HT1080 (cell line): Measurements from ENCODE around the gene RPAIN. TPM values are rescaled to one million over a fixed set of nuclear protein-coding genes. Genes with fewer than 3 reads are reported as not detected.

Experiments
- total RNA-seq: library from RNA; depleted of rRNA; stranded (reverse); fragments of >200 nt; shearing (Covaris generic); gene quantifications from 2 replicates; pipeline ENCODE4 v1.2.3, GENCODE V29; 2014; rRNA removed

RPAIN gene
- total RNA-seq, 1 experiment from 2014 or later: 45.8 TPM

Other genes with a start within 250 kb of the RPAIN start
- gene ZNF594, start 228.3 kb upstream of the RPAIN start, total RNA-seq: 6.4 and 8.1 TPM in 2 replicates
- not detected in 2 replicates for gene SCIMP, start 185.3 kb upstream of the RPAIN start, total RNA-seq
- gene RABEP1, start 137.9 kb upstream of the RPAIN start, total RNA-seq: 35.4 and 36.7 TPM in 2 replicates
- gene NUP88, start 520 bp upstream of the RPAIN start, total RNA-seq: 163 and 219 TPM in 2 replicates
- gene C1QBP, start 19.0 kb downstream of the RPAIN start, total RNA-seq: 661 and 738 TPM in 2 replicates
- gene DHX33, start 48.8 kb downstream of the RPAIN start, total RNA-seq: 13.4 and 26.3 TPM in 2 replicates
- 47.4 and 64.4 TPM in 2 replicates for gene DERL2, start 66.0 kb downstream of the RPAIN start, total RNA-seq
- 18.7 and 25.9 TPM in 2 replicates for gene MIS12, start 66.4 kb downstream of the RPAIN start, total RNA-seq
- 15.9 and 19.8 TPM in 2 replicates for gene NLRP1, start 164.3 kb downstream of the RPAIN start, total RNA-seq